Endothelial cell of umbilical vein (primary cell): Measurements from ENCODE around the gene DOCK8. TPM values are rescaled to one million over a fixed set of nuclear protein-coding genes. Genes with fewer than 3 reads are reported as not detected.

Experiments
- BruUV-seq: library from RNA; stranded (reverse); fragments of 400-500 nt; replicated peaks from 2 replicates; lab custom pipeline; 2021; lab: Mats Ljungman, UMichigan
- CTCF ChIA-PET: fragments of 300-600, 350-600 bp; sonication (Branson Sonifier 250); formaldehyde crosslinking; loops from one replicate; lab custom pipeline; 2021; ENCODE audit warnings: antibody characterized with exemption, inconsistent platforms; lab: Charles Lee
- POLR2A ChIA-PET: fragments of 300-600, 350-600 bp; sonication (Branson Sonifier 250); formaldehyde crosslinking; loops from one replicate; lab custom pipeline; 2021; ENCODE audit warnings: antibody characterized with exemption, inconsistent platforms; lab: Charles Lee
- DNase-seq: peaks from one replicate; pipeline ENCODE4 v3.0.0-alpha.2; 2011; ENCODE audit warnings: low read depth, low spot score
- FAIRE-seq: peaks from 2 replicates; lab custom pipeline; 2011; peaks lifted over from hg19 to GRCh38; lab: Jason Lieb, UNC
- H2AFZ ChIP-seq: 2 replicates; pipeline ENCODE4 v1.6.0; 2012; ENCODE audit warnings: low read depth, low read length, control low read depth, inconsistent platforms
- H3K27ac ChIP-seq: 2 replicates; pipeline ENCODE4 v1.5.1; 2011; ENCODE audit warnings: low read depth, mild to moderate bottlenecking, control low read depth, low read length, moderate library complexity; ENCODE audit not compliant: insufficient read depth
- H3K27me3 ChIP-seq, 2 experiments: 2 replicates each; pipeline versions ENCODE4 v1.6.0 to v1.6.1; 2011; ENCODE audit warnings: low read length in 2 of 2, mixed read lengths in 1 of 2; ENCODE audit not compliant: control insufficient read depth in 2 of 2, insufficient read depth in 2 of 2
- H3K36me3 ChIP-seq, 2 experiments: 2 replicates in 1 of 2; 3 replicates in 1 of 2; pipeline ENCODE4 v1.5.1; 2011; ENCODE audit warnings: low read length in 2 of 2, mild to moderate bottlenecking in 1 of 2, moderate library complexity in 1 of 2; ENCODE audit not compliant: control insufficient read depth in 2 of 2, insufficient read depth in 2 of 2; ENCODE audit errors: extremely low read depth in 1 of 2
- H3K4me1 ChIP-seq: 3 replicates; pipeline ENCODE4 v1.5.1; 2011; ENCODE audit warnings: mild to moderate bottlenecking, low read length; ENCODE audit not compliant: control insufficient read depth, insufficient read depth; ENCODE audit errors: extremely low read depth
- H3K4me2 ChIP-seq: 2 replicates; pipeline ENCODE4 v1.6.1; 2011; ENCODE audit warnings: low read length, control low read depth, mixed read lengths; ENCODE audit not compliant: insufficient read depth
- H3K4me3 ChIP-seq, 3 experiments: fragments of 200-600 bp in 1 of 3; sonication (generic), shearing (Covaris generic) in 1 of 3; replicated peaks in 1 of 3; 2 replicates each; pipeline ENCODE4 v1.5.1; 2011 to 2016; ENCODE audit warnings: control low read depth in 3 of 3, low read length in 3 of 3, mild to moderate bottlenecking in 2 of 3, inconsistent platforms in 1 of 3, low read depth in 1 of 3, moderate library complexity in 1 of 3; ENCODE audit not compliant: insufficient read depth in 1 of 3
- H3K79me2 ChIP-seq: 2 replicates; pipeline ENCODE4 v1.6.0; 2012; ENCODE audit warnings: low read length, inconsistent platforms; ENCODE audit not compliant: control insufficient read depth, insufficient read depth
- H3K9ac ChIP-seq: replicated peaks from 2 replicates; pipeline ENCODE3; 2011; ENCODE audit warnings: low read length, control low read depth; ENCODE audit not compliant: insufficient read depth; ENCODE audit errors: extremely low read depth
- H3K9me1 ChIP-seq: replicated peaks from 3 replicates; pipeline ENCODE4 v1.6.0; 2011; ENCODE audit warnings: mild to moderate bottlenecking, low read length; ENCODE audit not compliant: control insufficient read depth, insufficient read depth; ENCODE audit errors: extremely low read depth
- H3K9me3 ChIP-seq: replicated peaks from 2 replicates; pipeline ENCODE4 v1.5.1; 2012; ENCODE audit warnings: low read length, inconsistent platforms; ENCODE audit not compliant: control insufficient read depth, insufficient read depth
- H4K20me1 ChIP-seq: replicated peaks from 2 replicates; pipeline ENCODE3; 2011; ENCODE audit warnings: mild to moderate bottlenecking, low read length; ENCODE audit not compliant: control insufficient read depth, insufficient read depth; ENCODE audit errors: extremely low read depth
- EZH2 ChIP-seq: IDR thresholded peaks from 2 replicates; pipeline ENCODE4 v1.6.1; 2012; ENCODE audit warnings: borderline replicate concordance, low read depth, mild to moderate bottlenecking, moderate library complexity, low read length, inconsistent platforms; ENCODE audit not compliant: severe bottlenecking
- FOS ChIP-seq: IDR thresholded peaks from 2 replicates; pipeline ENCODE4 v1.6.1; 2011; ENCODE audit warnings: mild to moderate bottlenecking, low read length, moderate library complexity, borderline replicate concordance; ENCODE audit not compliant: insufficient read depth
- GATA2 ChIP-seq: IDR thresholded peaks from 2 replicates; pipeline ENCODE4 v1.7.0; 2011; ENCODE audit warnings: low read depth, mild to moderate bottlenecking, moderate library complexity, mixed read lengths, low read length; ENCODE audit not compliant: insufficient read length, insufficient read depth
- JUN ChIP-seq: IDR thresholded peaks from 2 replicates; pipeline ENCODE4 v1.6.1; 2011; ENCODE audit warnings: borderline replicate concordance, low read depth; ENCODE audit not compliant: insufficient read length, insufficient read depth
- MYC ChIP-seq: IDR thresholded peaks from one replicate; pipeline ENCODE4 v1.6.1; 2011; ENCODE audit warnings: mild to moderate bottlenecking, low read depth, low read length
- POLR2A ChIP-seq: IDR thresholded peaks from 2 replicates; pipeline ENCODE4 v1.6.1; 2012; ENCODE audit warnings: low read depth, mild to moderate bottlenecking, control low read depth, low read length
- POLR2AphosphoS5 ChIP-seq: IDR thresholded peaks from 2 replicates; pipeline ENCODE4 v1.6.1; 2012; ENCODE audit warnings: low read depth, mild to moderate bottlenecking, control low read depth, low read length, moderate library complexity; ENCODE audit not compliant: insufficient read depth
- dilution Hi-C: fragments of 300-500 bp; cut with MboI; formaldehyde crosslinking; loops from one replicate; pipeline ENCODE4 v1.15.0; 2019; ENCODE audit warnings: low sequenced_read_pairs; ENCODE audit not compliant: extremely low pct_ligation_motif_present
- intact Hi-C: fragments of 100-400 bp; cut with micrococcal nuclease; formaldehyde crosslinking; loops from one replicate; pipeline ENCODE4 v1.10.0; 2022
- polyA plus RNA-seq, 4 experiments: library from polyadenylated mRNA; depleted of rRNA in 3 of 4; stranded (reverse) in 3 of 4; unstranded in 1 of 4; fragments of >200 nt; gene quantifications; 2 replicates each; pipeline versions ENCODE4 v1.2.1 to v1.2.3, GENCODE V29; 2011 to 2012; ENCODE audit warnings: missing spikeins in 1 of 4
- total RNA-seq: library from RNA; stranded (reverse); gene quantifications from 2 replicates; pipeline ENCODE4 v1.2.3, GENCODE V29; 2021
- TF ChIP-seq, protein P1 (sequence below): IDR thresholded peaks from 2 replicates; pipeline ENCODE4 v1.6.1; 2011; ENCODE audit not compliant: insufficient read depth, insufficient read length
- TF ChIP-seq, protein P2 (sequence below), 2 donors: IDR thresholded peaks; 1 replicate in 1 of 2; 2 replicates in 1 of 2; pipeline ENCODE4 v1.5.1; 2011; ENCODE audit warnings: low read length in 2 of 2, mild to moderate bottlenecking in 2 of 2, moderate library complexity in 2 of 2, control low read depth in 1 of 2, inconsistent platforms in 1 of 2, low read depth in 1 of 2; ENCODE audit not compliant: insufficient read depth in 1 of 2; ENCODE audit errors: extremely low read depth in 1 of 2

Gene DOCK8
- total and polyA plus RNA-seq, 2 donors (not counting 3 experiments of a cell fraction or from before 2014, with no cell fraction given): 0.54 to 1.3 TPM

DNA sequence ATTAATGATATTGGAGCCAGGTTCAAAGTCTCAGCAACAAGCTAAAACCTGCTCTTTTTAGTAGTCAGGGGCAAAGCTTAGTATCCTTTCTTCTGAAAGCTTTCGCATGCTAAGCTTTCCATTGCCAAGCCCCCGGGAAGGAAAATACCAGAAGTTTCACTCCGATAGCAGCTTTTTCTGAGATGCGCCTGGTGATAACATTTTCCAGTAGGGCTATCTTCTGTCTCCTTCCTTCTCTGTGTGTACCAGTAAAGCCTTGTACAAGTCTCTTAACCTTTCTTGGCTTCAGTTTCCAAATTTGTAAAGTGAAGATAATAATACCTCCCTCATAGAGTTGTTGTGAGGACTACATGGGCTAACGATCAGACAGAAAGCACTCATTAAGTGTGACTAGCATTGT, 36.7 kb downstream of the DOCK8 start:
- no peak for TF ChIP-seq POLR2AphosphoS5
- TF ChIP-seq, protein P1, sequence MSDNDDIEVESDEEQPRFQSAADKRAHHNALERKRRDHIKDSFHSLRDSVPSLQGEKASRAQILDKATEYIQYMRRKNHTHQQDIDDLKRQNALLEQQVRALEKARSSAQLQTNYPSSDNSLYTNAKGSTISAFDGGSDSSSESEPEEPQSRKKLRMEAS: no peak
- no peak for TF ChIP-seq MYC
- no peak for TF ChIP-seq POLR2A
- no peak for TF ChIP-seq JUN
- TF ChIP-seq, protein P2, sequence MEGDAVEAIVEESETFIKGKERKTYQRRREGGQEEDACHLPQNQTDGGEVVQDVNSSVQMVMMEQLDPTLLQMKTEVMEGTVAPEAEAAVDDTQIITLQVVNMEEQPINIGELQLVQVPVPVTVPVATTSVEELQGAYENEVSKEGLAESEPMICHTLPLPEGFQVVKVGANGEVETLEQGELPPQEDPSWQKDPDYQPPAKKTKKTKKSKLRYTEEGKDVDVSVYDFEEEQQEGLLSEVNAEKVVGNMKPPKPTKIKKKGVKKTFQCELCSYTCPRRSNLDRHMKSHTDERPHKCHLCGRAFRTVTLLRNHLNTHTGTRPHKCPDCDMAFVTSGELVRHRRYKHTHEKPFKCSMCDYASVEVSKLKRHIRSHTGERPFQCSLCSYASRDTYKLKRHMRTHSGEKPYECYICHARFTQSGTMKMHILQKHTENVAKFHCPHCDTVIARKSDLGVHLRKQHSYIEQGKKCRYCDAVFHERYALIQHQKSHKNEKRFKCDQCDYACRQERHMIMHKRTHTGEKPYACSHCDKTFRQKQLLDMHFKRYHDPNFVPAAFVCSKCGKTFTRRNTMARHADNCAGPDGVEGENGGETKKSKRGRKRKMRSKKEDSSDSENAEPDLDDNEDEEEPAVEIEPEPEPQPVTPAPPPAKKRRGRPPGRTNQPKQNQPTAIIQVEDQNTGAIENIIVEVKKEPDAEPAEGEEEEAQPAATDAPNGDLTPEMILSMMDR (IDR thresholded peaks at IDR 0.05; ENCODE audit: extremely low read depth in 1 of 2, insufficient read depth in 1 of 2, low read depth in 1 of 2, low read length in 2 of 2): no peak
- TF ChIP-seq EZH2: no peak
- TF ChIP-seq FOS: no peak
- no peak for TF ChIP-seq GATA2

More for the DNA sequence above, 36.7 kb downstream of the DOCK8 start:
- Histone ChIP-seq H3K4me2 (no peak overlapping the region), H3K36me3 (no peaks in the 10 kb centered on the region), H3K79me2 (no peaks in the 10 kb centered on the region), H3K27ac (no peak overlapping the region), H3K9ac (no peak overlapping the region), H4K20me1 (no peaks in the 10 kb centered on the region), H3K9me1 (no peaks in the 10 kb centered on the region), H3K4me1 (no peaks in the 10 kb centered on the region), H3K9me3 (no peaks in the 10 kb centered on the region), H2AFZ (no peak overlapping the region), H3K27me3 (no peaks in the 10 kb centered on the region), H3K4me3 (no peak overlapping the region)
- BruUV-seq: no TSS peak
- FAIRE-seq: no peak
- POLR2A ChIA-PET: no interaction called here
- CTCF ChIA-PET: interaction anchor here (0.8 kb wide), 1 partner anchor 10 kb away, joined by 3 read pairs; no protein-coding TSS in a partner anchor
- intact Hi-C loops (no loop called here), dilution Hi-C loops (no loop called here)
- no peak for DNase-seq
